Dermis blood vessel endothelial cell (primary cell): ENCODE measurements around the gene WHRN. TPM values are rescaled to one million over a fixed set of nuclear protein-coding genes. Genes with fewer than 3 reads are reported as not detected.

Experiments used
- DNase-seq: peaks from one replicate; pipeline ENCODE4 v3.0.0; 2010
- total RNA-seq: library from RNA; depleted of rRNA; stranded (reverse); fragments of >200 nt; gene quantifications from 2 replicates; pipeline ENCODE4 v1.2.3, GENCODE V29; 2014

WHRN gene
- total RNA-seq, 1 donor from 2014 or later, result 0.17 TPM

DNA sequence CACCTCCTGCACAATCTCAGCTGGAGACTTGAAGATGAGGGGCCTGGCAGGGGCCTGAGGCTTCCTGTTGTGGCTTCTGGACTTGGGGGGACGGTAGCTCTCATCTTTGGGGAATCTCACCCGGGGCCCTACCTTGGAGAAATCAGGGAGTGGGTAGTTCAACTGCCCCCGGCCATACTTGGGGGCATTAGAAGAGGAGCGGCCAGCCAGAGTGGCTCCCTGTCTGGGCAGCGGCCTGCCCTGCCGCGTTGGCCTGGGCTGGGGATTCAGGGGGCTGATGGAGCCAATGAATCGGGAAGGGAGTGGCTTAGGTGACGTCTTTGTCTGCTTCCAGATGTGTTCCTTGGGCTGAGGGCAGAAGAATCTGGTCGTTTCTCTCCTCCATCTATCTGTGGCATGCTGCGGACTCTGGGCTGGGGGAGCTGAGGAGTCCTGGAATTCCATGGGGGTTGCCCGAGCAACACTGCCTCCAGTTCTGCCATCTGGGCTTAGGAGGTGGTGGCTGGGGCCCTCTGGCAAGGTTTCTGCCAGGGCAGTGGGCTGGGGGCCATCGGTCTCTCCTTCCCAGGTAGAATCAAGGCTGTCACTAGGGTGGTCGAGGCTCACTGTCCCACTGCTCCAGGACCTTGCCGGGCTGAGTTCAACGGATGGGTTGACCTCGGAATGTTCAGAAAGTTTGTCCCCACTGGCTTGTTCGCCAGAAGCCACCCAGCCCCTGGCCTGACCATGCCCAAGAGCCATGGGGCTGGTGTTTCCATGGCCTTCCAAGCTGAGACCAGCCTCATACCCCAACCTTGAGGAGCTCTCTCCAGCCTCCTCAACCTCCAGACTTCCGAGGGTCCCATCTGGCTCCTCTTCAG lies 128.5 kb downstream of the WHRN start:
- DNase-seq, result no peak

DNA sequence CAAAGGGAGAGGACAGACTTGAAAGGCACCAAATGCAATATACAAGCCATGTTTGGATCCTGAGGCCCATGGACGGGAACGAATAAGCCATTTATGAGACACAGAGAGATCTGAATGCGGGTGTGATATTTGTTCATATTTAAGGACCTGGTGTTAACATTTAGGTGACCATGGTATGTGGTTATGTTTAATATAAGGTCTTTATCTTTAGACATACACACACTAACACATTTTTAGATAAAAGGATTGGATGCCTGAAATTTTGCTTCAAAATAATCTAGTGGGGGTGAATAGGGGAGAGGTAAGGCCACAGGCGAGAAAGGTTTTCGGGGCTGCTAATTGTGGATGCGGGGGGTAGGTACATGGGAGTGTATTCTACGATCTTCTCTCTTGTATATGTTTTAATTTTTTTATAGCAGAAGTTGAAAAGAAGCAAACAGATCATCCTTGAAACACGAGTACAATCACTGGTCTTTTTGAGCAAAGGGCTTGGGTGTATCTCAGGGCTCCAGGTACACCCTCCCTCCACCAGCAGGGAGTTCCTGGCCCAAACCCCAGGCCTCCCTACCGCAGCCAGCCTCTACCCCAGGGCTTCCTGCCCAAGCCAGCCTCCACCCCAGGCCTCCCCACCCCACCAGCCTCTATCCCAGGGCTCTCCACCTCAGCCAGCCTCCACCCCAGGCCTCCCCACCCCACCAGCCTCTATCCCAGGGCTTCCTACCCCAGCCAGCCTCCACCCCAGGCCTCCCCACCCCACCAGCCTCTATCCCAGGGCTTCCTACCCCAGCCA lies 129.7 kb downstream of the WHRN start:
- no peak for DNase-seq

DNA sequence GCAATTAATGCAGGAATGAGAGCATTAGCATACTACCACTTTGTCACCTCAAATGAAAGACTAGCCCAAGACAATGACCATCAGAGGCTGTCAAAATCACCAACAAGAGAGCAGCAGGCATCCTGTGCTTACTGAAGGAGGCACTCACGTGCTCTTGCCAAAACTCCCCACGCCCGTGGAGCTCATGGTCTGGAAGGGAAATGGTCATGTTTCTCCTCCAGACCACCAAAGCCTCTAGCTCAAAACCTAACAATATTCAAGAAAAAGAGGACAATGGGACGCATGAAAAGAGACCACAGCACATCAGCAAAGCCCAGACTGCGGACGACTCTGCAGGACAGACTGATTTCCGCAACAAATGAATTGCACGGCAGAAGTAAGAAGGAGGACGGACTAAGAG lies 130.3 kb downstream of the WHRN start:
- no peak for DNase-seq

- no peak for DNase-seq
These were observed 131.1 kb downstream of the WHRN start for GRCh38 chr9:114373960-114374730.

- DNase-seq, result peak; percentile 21
These were observed 132.3 kb downstream of the WHRN start for GRCh38 chr9:114372921-114373448.

DNA sequence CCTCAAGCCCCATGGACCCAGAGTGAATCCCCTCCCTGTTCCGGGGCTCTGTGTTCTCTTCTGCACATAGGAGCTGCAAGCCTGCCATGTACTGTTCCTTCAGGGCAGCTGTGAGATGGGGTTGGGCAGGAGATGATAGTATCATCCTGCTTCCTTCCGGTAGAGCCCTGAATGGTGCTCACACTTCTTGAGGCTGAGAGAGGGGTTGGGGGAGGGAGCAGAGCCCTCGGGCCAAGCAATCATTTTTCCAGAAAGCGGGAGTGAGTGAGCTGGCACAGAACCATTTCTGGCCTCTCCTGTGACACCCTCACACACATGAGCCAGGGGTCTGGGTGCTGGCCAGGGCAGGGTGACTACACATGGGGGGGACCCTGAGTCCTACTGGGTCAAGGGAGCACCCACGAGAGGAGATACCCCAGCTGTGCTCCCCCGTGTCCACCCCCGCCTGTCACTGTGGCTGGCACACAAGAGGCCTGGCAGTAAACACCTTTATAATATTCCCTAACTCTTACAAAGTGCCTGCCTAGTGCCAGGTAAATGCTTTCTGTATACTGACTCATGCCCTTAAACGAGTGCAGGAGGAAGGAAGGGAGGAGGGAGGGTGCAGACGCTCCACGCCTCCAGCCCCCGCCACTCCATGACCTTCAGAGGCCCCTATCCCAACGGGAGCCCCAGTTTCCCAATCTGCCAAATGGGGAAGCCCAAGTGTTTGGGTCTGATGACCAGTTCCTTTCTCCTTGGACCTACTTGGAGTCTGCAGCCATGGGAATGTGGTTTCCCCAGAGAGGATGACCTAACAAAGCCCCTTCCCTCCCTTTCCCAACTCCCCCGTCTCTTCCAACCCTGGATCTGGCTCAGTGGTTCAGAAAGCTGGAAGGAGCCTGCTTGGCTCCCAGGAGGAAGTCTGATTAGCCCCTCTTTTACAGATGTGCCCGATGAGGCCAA lies 133.0 kb downstream of the WHRN start:
- peak; percentile 38 for DNase-seq

DNA sequence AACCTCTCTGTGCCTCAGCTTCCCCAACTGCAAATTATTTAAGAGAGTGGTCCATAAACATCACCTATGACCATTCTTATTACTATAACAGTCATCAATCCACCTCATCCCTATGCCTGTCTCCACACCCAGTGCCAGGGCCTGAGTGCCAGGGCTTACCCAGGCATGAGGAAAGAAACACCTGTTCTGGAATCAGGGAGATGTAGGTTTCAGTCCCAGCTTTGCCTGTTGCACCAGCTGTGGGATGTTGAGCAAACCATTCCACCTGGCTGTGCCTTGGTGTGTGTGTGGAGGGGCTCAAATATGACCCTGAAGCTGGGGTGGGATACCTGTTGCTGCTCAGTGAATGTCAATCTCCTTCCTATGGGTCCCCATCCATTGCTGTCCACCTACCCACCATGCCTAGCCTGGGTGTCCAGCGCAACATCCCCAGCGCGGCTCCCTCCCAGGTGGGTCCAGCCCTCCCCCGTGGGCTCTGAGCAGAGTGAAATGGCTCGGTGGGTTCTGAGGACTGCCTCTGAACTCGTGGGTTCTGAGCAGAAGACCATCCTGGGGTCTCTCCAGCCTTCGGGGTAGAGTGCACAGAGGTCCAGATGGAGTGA lies 133.8 kb downstream of the WHRN start:
- DNase-seq, result no peak

DNA sequence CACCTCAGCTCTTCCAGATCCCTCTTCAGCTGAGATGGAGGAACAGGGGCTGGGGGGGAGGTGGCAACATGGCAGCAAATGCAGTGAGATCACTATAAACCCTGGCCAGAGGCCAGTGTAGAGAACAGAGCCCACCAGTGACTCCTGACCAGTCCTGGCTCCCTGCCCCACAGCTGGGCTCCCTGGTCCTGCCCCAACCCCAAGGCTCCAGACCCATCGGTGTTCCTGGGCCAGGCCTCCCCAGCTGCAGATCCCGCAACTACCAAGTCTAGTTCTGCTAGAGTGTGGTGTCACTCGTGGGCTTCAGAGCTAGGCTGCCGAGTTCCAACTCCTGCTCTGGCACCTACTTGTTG lies 134.3 kb downstream of the WHRN start:
- no peak for DNase-seq

GRCh38 chr9:114370251-114370967 lies 134.9 kb downstream of the WHRN start:
- no peak for DNase-seq

GRCh38 chr9:114369216-114370130 lies 135.8 kb downstream of the WHRN start:
- no peak for DNase-seq

GRCh38 chr9:114367772-114368569 lies 137.3 kb downstream of the WHRN start:
- DNase-seq, result no peak

GRCh38 chr9:114367366-114367765 lies 137.9 kb downstream of the WHRN start:
- DNase-seq, result no peak

DNA sequence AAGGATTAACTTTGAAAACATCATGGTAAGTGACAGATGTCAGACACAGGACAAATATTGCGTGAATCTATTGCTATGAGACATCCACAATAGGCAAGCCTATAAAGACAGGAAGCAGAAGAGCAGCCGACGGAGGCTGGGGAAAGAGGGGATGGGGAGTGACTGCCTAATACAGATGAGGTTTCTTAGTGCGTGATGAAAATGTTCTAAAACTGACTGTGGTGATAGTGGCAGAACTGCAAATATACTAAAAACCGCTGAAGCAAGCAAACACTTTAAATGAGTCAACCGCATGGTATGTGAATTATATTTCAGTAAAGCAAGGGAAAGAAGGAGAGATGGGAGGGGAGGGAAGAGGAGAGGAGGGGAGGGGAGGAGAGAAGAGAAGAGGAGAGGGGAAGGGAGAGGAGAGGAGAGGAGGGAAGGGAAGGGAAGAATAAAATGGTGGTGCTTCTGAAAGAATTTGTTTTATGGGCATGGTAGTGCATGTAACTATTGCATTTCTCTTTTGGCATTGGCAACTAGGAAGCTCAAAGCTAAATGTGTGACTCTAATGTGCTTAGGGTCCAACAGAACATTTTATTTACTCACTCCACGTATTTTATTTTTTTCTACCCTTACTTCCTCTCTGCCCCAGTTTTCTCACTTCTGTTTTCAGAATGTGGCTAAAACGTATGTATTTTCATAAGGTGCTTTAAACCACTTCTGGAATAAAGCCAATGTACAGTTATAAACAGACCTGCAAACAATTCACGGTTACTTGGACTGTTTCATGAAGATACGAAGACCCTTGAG lies 138.7 kb downstream of the WHRN start:
- DNase-seq, result no peak

DNA sequence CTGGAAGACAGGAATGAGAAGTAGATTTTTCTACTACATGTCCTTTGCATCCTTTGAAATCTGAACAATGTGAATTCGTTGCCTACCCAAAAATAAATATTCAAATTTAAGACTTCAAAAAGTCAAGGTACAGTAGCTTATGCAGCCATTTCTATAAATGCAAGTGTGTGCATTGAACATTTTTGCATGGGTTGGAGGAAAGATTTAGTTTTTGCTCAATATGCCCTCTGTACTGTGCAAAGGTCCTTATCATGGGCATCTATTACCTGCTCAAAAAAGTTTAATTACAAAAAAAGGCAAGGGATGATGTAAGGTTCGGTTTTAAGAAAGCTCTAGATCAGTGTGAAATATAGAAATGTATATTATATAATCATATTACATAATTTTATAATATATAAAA lies 140.1 kb downstream of the WHRN start:
- DNase-seq, result no peak

GRCh38 chr9:114364134-114365041 lies 140.9 kb downstream of the WHRN start:
- DNase-seq, result no peak

DNA sequence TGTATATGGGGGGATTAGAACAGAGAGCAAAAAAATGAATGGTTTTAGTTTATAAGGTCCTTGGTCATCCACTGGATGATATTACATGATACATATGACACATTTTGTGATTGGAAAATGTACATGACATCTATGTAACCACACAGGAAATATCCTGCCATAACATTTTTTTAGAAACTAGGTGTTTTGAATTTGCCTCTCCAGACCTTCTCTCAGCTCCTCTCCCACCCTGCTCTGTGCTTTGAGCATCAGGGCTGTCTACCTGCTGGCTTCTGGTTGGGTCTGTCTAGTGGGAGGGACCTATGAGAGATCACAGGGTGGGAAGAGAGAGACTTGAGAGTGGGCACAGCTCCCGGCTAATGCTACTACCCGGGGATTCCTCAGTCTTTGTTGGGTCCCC lies 141.8 kb downstream of the WHRN start:
- no peak for DNase-seq

DNA sequence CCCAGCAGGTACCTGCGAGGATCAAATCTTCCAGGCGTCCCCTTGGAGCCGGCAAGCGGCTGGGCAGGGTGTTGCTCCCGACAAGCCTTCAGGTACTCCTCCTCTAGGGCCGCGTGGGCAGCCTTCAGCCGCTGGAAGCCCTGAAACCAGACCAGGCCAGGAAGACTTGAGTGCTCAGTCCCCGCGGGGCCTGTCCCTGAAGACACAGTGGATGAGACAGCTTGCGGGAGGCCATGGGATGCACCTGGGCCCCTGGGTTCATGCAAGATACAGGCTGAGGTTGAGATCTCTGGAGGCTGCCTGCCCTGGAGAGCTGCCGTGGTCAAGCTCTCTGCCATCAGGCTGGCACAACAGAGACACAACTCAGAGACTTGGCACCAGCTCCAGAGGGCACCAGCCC lies 142.9 kb downstream of the WHRN start:
- DNase-seq, result no peak
